GM18861 (cell line): ENCODE data around the gene PDGFB.

Source experiments
- ATAC-seq: cut with Tn5 transposase; IDR thresholded peaks from one replicate; pipeline ENCODE4 v1.9.1; 2021; ENCODE audit not compliant: unreplicated experiment

The PDGFB gene

DNA sequence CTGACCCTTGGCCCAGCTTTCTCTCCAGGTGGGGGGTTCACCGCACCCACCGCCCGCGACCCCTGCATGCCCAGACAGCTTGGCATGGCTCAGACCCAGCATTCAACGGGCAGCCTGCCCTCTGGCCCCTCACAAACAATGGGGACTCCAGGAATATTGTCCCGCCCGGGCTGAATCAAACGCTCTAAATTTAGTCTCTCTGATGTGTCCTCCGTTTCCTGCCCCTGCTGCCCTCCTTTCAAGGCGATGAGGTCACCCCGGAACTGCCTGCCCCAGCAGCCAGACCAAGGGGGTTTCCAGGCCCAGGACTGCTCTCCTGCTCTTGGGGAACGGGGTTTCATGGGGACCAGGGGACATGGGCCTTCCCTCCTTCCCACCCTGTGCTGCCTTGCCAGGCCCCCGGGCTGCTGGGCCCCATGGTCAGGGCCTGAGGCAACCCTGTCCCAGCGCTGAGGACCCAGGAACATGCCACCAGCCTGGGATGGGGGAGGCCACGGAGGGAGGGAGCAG is 10.1 kb upstream of the PDGFB start:
- ATAC-seq, result no peak

DNA sequence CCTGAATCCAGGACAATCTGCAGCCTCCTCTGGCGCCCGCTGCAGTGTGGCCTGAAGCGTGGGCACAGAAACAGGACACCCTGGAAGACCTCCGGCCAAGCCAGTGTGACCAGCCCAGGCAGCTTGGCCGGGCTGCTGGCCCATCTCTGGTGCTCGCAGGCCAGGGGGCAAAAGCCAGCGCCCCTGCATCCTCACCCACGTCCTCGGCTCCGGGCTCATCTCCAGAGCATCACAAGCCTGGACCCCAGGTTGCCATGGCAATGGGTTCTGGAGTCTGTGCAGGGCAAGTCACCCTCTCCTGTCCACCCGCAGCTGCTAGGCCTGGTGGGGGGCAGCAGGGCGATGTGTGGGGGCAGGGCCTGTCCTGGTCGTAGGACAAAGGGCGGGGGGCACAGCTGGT is 9.3 kb upstream of the PDGFB start:
- ATAC-seq, result no peak

DNA sequence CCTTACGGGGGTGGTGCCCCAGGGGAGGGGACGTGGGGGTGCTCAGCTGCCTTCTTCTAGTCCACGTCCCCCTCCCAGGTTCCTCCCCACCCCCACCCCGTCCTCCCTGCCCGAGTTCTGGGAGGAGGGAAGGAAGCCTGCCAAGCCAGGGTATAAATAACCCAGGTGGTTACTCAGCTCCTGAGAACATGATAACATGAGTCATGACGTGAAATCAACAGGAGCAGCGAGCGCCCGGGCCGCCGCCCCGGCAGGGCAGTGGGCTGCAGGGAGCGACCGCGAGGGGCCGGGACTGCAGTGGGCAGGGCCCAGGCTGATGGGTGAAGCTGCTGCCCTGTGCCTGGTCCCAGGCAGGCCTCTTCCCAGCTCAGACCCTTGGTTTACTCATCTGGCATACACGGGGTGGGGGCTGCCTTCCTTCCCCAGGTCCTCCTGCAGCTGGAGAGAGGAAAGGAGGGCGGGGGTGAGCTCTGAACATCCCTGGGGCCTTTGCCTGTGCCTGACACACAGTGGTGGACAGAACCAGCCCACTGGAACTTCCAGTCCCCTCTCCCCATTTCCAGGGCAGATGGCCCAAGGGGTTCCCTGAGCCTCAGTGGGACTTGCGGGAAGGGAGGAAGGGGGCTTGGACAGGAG is 8.8 kb upstream of the PDGFB start:
- no peak for ATAC-seq

DNA sequence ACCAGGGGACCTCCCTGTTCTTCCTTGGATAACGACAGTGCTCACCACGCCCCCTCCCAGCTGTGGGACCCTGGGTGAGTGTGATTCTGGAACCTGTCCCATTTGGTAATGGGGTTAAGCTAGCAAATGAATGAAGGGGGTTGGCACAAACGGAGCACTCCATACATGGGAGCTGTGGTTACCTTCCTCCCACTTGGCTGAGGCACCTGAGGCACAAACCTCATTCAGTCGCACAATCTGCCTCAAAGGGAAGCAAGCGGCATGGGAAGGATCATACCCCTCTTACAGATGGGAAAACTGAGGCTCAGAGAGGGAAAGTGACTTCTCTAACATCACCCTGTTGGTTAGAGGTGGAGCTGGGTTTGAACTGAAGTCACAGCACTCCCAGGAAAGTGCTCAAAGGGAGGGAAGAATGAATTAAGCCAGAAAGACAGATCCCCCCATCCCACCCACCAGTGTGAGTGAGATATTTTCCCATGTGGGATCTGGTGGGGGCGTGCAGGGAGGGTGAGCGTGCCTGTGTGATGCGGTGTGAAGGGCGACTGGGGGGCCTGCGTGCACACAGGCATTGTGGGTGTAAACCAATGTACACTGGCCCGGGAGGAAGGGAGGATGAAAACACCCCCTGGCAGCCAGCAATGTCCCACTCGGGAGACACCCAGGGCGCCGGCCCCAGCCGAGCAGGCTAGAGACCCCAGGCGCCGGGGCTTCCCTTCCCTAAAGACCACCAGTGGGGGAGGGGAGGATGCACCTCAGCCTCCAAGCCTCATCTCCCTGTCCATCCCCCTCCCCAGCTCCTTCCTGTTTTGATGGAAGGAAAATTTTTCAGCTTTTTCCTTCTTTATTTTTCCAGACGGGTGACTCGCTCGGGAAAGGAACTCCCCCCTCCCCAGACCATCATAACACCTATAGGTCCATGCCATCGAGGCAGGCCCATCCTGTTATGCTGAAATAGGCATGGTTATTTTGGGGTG is 8.0 kb upstream of the PDGFB start:
- no peak for ATAC-seq

DNA sequence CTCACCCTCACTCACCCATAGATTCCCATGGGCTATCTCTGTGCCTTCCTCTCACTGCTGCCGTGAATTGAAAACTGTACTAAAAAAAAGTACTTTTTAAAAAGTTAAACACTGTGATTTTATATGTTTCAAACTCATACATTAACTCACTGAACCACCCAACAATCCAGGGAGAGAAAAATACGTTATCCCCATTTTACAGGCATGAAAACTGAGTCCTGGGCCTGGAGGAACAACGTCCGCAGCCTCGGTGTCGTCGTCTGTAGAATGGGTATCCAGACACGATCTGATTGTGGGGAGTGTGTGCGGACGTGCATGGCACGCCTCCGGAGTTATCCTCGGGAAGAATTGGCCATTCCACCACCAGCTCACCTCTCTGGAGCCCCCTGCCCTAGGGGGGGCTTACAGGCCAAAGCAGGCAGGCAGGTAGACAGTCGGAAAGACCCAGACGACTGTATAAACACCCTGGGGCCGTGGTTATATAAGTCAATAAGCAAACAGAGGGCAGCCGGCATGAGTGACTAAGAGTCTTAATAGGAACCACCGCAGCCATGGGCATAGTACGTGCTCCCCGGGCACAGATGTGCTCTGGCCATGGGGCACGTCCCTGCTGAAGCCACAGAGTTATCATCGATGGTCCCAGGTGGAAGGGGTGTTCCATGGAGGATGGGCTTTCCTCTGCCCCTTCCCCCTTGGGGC is 7.1 kb upstream of the PDGFB start:
- ATAC-seq, result no peak

DNA sequence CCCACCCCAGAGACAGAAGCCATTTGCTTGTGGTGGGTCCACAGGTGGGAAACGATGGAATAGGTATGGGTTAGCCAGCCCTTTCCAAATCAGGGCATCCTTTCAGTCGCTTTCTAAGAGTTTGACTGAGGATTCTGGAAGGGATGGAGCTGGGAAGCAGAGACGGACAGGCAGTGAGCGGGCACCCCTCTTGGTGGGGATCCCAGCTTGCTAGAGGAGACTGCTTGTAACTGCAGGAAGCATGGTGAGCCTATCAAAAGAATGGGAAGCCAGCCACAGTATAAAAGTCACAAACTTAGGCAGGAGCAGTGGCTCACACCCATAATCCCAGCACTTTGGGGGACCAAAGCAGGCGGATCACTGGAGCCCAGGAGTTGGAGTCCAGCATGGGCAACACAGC is 6.1 kb upstream of the PDGFB start:
- no peak for ATAC-seq

DNA sequence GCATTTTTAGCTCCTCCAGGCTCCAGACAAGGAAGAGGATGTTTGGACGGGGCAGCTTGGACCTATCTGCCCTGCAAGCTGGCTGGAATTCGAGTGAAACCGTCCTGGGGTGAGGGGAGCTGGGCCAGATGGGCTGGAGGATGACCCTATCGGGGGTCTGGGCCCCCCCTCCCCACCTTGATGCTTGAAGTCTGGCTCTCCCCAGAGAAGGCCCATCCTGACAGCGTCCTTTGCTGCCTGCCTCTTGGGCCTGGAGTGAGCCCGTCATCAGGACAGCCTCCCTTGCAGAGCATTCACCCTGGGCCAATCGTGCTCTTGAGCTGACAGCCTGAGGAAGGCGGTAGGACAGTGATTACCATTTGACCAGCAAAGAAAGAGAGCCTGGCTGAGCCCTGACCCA is 5.3 kb upstream of the PDGFB start:
- ATAC-seq, result no peak

DNA sequence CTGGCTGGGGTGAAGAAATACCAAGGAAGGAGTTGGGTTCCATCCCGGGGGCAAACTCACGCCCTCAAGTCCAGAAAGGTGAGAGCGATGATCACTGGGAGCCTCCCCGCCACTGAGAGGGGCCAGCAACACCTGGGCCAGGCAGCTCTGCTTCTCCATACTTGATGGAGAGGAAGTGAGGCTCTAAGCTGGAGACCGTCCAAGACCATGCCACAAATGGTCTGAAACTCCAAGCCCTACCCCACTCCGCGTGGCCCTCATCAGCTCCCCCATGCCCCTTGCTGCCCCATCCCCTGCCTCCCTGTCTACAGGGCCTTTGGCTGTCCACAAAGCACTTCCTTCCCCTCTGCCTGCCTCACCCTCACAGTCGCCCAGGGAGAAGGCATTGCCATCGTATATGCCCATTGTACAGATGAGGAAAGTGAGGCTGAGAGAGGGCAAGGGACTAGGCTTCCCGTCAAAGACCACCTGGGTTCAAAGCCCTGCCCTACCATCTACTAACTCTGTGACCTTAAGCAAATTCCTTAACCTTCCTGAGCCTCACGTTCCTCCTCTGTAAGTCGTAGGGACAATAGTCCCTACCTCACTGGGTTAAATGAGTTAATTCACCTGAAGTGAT is 4.4 kb upstream of the PDGFB start:
- no peak for ATAC-seq

DNA sequence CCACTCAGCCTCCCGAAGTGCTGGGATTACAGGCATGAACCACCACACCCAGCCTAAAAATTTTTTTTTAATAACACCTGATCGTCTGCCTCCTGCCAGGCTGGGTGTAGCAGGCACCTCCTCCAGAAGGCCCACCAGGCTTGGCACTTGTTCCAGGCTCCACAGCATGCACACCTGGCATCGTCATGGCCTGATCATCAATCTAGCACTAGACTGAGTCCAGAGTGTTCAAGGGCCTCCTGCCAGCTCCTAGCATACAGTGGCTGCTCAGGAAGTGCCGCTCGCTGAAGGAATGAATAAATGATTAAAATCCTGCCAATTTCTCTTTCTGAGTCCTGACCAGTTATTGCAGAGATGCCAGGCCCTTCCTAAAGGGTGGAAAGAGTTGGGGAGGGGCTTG is 3.5 kb upstream of the PDGFB start:
- ATAC-seq, result no peak

DNA sequence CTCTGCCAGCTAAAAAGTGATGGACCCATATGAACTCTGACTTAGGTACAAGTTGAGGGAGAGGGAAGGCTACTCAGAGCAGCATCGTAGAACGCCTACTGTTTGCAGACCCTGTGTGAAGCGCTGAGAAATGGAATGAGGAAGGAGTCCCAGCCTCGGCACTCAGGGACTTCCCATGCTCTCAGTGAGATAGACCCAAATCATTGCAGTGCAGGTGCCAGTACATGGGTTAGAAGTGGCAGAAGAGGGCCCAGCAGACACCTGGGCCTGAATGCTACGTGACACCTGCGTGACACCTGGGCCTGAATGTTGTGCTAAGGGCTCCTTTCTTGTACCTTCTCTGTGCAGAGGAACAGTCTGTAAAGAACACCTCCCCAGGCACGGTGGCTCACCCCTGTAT is 2.6 kb upstream of the PDGFB start:
- no peak for ATAC-seq

DNA sequence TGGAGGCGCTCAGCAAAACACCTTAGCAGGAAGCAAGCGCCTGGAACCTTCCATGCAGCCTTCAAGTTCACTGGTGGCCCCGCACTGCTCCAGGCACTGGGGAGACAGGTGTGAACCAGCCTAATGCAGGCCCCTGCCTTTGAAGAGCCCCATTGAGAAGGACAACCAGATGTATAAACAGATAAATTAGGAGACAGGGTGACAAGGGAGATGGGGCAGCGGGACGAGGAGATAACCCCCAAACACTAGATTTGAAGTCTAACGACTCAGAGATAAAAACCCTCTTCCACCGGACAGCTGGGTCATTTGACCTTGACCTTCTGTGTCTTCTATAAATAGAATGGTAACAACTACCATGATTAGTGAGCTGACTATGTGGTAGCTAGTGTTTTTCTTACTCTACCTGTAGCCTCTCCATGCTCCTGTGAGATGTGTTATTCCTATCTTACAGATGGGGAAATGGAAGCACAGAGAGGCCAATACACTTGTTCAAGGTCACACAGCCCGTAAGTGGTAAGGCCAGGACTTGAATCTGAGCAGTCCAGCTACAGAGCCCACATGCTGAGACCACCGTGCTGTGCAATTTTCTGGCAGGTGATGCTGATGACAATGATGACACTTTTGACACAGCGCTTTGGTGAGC is 2.0 kb upstream of the PDGFB start:
- no peak for ATAC-seq

DNA sequence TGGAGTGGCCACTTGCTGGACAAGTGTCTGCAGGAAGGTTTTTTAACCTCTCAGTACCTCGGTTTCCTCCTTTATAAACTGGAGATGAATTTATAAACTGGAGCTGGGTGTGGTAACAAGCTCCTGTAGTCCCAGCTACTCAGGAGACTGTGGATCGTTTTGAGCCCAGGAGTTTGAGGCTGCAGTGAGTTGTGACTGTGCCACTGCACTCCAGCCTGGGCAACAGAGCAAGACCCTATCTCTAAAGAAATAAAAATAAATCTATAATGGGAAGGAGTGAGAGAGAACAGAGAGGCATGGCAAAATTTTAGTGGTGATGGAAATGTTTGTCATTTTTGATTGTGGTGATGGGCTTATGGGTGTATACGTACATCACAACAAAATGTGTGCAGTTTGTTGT is 1.4 kb upstream of the PDGFB start:
- no peak for ATAC-seq

DNA sequence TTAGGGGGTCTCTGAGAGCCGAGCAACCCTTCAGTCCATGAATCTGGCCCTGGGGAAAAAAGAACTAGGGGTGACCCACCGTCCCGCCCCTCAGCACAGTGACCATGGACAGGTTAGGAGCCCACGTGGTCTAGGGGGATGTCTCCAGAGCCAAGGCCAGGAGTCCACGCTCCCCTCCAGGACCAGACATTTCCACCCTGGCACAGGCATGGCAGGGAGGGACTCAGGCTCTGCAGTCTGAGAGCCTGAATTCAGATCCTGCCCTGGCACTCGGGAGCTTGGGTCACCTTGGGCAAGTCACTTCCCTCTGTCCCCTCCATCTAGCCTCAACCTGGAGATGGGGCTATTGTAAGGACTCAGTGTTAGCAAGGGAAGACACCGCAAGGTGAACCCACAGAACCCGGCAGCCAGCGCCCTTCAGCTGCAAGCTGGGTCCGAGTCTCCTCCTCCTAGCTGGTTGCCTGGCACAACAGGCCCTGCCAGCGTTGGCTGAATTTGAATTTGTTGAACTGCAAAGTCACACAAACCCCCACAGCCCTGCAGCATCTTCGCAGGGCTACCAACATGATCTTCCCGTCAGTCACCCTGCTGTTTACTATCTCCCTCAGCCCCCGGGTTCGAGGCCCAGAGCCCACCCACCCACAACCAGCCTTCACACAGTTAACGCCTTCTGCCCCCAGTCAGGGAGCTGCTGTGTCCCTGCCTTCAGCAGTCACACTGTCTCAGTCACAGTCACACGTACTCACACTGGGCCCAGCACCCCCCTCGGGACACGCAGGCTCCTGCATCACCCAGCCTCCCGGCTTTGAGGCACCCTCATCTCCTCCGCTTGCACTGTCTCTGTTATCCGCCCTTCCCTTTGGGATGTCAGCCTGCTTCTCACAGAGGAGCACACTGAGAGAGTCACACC is 603 bp upstream of the PDGFB start:
- no peak for ATAC-seq

DNA sequence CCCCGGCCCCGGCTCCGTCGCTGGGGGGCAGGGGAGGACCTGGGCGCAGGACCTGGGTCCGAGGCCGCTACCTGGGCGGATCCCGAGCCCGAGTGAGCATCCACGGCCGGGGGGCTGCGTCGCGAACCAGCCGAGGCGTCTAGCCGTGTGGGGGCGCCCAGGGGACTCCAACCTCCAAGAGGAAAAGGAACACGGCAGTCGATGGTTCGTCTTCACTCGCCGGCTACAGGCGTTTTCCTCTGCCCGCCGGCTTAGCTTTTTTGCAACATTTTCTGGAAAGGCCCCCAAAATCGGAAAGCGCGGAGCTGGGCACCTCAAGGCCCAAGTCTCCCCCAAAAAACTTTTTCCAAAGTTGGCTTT is 666 bp downstream of the PDGFB start:
- no peak for ATAC-seq

DNA sequence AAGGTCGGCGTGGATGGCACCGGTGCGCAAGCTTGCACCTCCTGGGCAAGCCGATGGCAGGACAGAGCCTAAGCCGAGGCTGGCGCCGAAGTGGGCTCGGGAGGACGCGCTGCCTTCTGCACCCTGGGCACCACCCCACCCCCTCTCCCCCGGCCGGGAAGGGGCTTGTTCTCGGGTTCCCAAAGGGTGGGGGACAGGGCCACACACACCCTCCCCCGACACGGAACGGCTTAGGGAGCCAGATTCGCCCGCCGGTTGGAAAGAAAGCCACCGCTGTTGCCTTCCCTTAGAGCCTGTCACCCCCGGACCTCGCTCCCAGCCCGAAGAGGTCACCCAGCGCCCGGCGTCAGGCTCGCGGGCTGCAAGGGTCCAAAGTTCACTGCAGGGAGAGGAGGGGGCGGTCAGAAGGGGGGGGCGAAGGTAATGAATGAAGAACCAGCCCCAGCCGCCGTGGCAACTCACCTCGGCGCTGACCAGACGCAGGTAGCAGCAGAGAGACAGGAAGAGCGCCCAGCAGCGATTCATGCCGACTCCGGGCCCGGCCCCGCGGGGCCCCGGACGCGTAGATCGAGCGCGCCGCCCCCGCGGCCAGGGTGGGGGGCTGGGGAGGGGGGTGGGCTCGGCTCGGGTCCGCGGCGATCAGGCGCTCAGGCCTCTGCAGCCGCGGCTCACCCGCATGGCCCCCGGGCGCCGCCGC is 1.2 kb downstream of the PDGFB start:
- no peak for ATAC-seq

DNA sequence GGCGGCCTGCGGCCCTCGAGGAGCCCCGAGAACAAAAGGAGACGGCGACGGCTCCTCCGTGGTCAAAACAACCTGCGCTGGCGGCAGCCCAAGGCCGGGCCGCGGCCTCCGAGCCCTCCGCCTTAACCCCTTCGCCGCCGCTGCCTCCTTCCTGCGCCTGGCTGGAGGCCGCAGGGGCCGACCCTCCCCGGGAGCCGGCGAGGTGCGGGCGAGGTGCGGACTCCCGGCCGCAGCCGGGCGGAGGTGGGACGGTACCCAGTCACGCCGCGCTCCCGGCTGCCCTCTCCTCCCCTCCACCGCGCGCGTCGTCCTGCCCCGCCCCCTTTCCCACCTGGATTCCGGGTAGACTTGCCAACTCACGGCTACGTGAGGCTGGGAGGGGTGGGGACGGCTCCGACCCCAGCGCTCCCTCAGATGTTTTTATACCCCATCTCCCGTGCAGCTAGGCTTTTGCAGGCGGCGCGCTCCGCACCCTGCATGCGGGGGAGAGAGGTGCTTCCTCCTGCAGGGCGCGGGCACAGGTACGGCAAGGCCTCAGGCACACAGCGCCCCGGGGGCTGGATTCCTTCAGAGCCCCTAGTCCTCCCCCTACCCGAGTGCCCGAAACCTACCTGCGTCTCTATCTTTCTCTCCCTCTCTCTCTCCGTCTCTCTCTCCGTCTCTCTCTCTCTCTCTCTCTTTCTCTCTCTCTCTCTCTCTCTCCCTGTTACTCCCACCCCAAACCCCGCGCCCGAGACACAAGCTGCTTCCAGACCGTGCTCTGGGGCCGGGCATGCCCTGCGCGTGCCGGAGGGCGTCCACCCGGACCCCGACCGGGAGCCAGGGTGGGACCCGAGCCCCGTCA is 2.0 kb downstream of the PDGFB start:
- no peak for ATAC-seq

DNA sequence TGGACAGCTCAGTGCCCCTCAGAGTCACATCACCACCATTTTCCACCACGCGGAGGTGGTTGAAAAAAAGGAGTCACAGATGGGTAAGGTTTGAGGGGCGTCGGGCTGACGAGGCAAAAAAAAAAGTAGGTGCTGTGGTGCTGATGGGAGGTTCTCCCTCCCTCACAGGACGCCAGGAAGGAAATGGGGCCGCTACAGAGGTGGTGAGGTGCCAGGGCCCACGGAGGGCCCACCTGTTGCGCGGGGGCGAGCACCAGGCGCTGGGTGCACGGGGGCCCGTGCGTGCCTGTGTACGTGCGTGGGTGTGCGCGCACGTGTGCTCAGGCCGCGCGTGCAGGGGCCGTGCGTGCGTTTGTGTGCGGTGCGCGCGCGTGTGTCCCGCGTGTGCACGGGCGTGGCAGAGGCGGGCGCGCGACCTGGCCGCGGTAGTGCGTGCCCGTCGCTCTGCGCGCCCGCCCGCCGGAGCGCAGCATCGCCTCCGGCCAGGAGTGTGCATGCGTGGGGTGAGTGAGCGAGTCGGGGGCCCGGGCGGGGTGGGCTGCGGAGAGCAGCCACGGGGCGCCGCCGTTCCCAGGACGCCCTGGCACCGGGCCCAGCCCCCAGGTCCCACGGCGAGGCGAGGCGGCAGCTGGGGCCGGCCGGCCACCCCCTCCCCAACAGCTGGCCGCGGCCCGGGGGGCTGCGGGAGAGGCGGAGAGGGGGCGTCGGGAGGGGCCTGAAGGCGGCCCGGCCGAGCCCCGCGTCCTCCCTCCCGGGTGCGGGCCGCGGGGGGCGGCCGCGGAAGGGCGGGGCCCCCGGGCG is 2.8 kb downstream of the PDGFB start:
- ATAC-seq, result no peak
